HepG2 (cell line): ENCODE results near the gene COL2A1. TPM values are rescaled to one million over a fixed set of nuclear protein-coding genes. Genes with fewer than 3 reads are reported as not detected.

Source experiments
- ARHGAP35 ChIP-seq: sonication (generic); formaldehyde crosslinking; IDR thresholded peaks from 2 replicates; pipeline ENCODE4 v1.9.0; 2022; ENCODE audit warnings: mild to moderate bottlenecking, inconsistent platforms, moderate library complexity, missing genetic modification reagents, borderline replicate concordance
- EP300 ChIP-seq, 3 experiments: sonication (generic) in 1 of 3; formaldehyde crosslinking in 1 of 3; IDR thresholded peaks; 2 replicates each; pipeline versions ENCODE4 v1.5.1 to v1.6.1; 2011 to 2020; ENCODE audit warnings: low read depth in 2 of 3, low read length in 2 of 3, borderline replicate concordance in 1 of 3, improper control_type of control experiment in 1 of 3, mild to moderate bottlenecking in 1 of 3, missing genetic modification reagents in 1 of 3, moderate library complexity in 1 of 3
- JDP2 ChIP-seq: sonication (generic); formaldehyde crosslinking; IDR thresholded peaks from 2 replicates; pipeline ENCODE4 v1.8.1; 2022; ENCODE audit warnings: missing genetic modification reagents, borderline replicate concordance
- PHF21A ChIP-seq: sonication (generic); formaldehyde crosslinking; IDR thresholded peaks from 2 replicates; pipeline ENCODE4 v1.5.0; 2020; ENCODE audit warnings: mild to moderate bottlenecking, missing genetic modification reagents
- PHF8 ChIP-seq: sonication (generic); formaldehyde crosslinking; IDR thresholded peaks from 2 replicates; pipeline ENCODE4 v1.5.0; 2020; ENCODE audit warnings: missing genetic modification reagents
- RCOR2 ChIP-seq: IDR thresholded peaks from 2 replicates; pipeline ENCODE4 v1.6.1; 2016; ENCODE audit warnings: missing biosample characterization, missing genetic modification reagents
- ZNF619 ChIP-seq: sonication (generic); formaldehyde crosslinking; IDR thresholded peaks from 2 replicates; pipeline ENCODE4 v1.4.0; 2020; ENCODE audit warnings: mild to moderate bottlenecking, missing genetic modification reagents
- polyA plus RNA-seq, 8 experiments: library from polyadenylated mRNA; depleted of rRNA in 3 of 8; stranded (reverse) in 7 of 8; unstranded in 1 of 8; fragments of >200 nt; fragmentation: Illumina TruSeq in 4 of 8; extraction: Trizol in 4 of 8; gene quantifications; 2 replicates each; pipeline versions ENCODE4 v1.2.1 to v1.2.3, GENCODE V29; 2011 to 2016; ENCODE audit warnings: low read depth in 4 of 8, missing spikeins in 1 of 8, mixed read lengths in 1 of 8; ENCODE audit not compliant: insufficient read depth in 1 of 8
- total RNA-seq, 5 experiments: library from RNA; depleted of rRNA; stranded (reverse); fragments of >200 nt; fragmentation: Illumina TruSeq; extraction: Trizol; gene quantifications; 2 replicates each; pipeline ENCODE4 v1.2.3, GENCODE V29; 2016; ENCODE audit warnings: low read depth in 1 of 5
- TF ChIP-seq, protein P1 (sequence below): sonication (generic); formaldehyde crosslinking; IDR thresholded peaks from 2 replicates; pipeline ENCODE4 v1.4.0; 2020; ENCODE audit warnings: missing genetic modification reagents
- TF ChIP-seq, protein P2 (sequence below): sonication (generic); formaldehyde crosslinking; IDR thresholded peaks from 2 replicates; pipeline ENCODE4 v1.5.0; 2020; ENCODE audit warnings: missing genetic modification reagents
- TF ChIP-seq, protein P3 (sequence below): sonication (generic); formaldehyde crosslinking; IDR thresholded peaks from 2 replicates; pipeline ENCODE4 v1.5.0; 2020; ENCODE audit warnings: missing genetic modification reagents
- TF ChIP-seq, protein P4 (sequence below): sonication (generic); formaldehyde crosslinking; IDR thresholded peaks from 2 replicates; pipeline ENCODE4 v1.5.1; 2020; ENCODE audit warnings: mild to moderate bottlenecking, missing genetic modification reagents, moderate library complexity

Gene COL2A1
- total and polyA plus RNA-seq, 2 of the 13 experiments (the other 11 are each of a cell fraction or from before 2014, with no cell fraction given), result 7.4 to 38.3 TPM

DNA sequence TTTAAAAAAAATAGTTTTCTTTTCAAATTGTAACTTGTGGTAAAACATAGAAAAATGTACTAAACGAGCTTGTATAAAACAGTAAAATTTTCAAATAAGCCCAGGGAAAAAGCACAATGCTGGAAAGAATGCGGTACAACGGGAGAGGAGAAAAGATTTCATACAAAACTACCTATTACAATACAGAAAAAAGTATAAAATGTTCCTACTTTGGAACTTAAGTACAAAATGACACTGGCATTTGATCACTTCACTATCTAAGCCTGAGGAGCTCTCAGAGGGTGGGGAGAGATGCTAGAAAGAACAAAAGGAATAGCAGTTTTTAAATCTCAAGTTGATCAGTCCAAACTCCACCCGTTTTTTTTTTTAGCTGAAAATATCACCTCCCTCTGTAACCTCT, 39.5 kb upstream of the COL2A1 start (continued):
- TF ChIP-seq, protein P1, sequence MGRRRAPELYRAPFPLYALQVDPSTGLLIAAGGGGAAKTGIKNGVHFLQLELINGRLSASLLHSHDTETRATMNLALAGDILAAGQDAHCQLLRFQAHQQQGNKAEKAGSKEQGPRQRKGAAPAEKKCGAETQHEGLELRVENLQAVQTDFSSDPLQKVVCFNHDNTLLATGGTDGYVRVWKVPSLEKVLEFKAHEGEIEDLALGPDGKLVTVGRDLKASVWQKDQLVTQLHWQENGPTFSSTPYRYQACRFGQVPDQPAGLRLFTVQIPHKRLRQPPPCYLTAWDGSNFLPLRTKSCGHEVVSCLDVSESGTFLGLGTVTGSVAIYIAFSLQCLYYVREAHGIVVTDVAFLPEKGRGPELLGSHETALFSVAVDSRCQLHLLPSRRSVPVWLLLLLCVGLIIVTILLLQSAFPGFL, result no peak
- TF ChIP-seq PHF8 (no peak), JDP2 (no peak), PHF21A (CRISPR knock-in tag) (no peak), RCOR2 (no peak), ZNF619 (CRISPR knock-in tag) (no peak), ARHGAP35 (no peak), EP300 (IDR thresholded peaks at IDR 0.05; ENCODE audit: low read depth in 2 of 2, low read length in 2 of 2) (no peak), EP300 (CRISPR knock-in tag; IDR thresholded peaks at IDR 0.05; ENCODE audit: borderline replicate concordance) (no peak)
- TF ChIP-seq, protein P2, sequence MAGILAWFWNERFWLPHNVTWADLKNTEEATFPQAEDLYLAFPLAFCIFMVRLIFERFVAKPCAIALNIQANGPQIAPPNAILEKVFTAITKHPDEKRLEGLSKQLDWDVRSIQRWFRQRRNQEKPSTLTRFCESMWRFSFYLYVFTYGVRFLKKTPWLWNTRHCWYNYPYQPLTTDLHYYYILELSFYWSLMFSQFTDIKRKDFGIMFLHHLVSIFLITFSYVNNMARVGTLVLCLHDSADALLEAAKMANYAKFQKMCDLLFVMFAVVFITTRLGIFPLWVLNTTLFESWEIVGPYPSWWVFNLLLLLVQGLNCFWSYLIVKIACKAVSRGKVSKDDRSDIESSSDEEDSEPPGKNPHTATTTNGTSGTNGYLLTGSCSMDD (CRISPR knock-in tag), result no peak
- TF ChIP-seq, protein P3, sequence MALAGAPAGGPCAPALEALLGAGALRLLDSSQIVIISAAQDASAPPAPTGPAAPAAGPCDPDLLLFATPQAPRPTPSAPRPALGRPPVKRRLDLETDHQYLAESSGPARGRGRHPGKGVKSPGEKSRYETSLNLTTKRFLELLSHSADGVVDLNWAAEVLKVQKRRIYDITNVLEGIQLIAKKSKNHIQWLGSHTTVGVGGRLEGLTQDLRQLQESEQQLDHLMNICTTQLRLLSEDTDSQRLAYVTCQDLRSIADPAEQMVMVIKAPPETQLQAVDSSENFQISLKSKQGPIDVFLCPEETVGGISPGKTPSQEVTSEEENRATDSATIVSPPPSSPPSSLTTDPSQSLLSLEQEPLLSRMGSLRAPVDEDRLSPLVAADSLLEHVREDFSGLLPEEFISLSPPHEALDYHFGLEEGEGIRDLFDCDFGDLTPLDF (CRISPR knock-in tag), result no peak
- TF ChIP-seq, protein P4, sequence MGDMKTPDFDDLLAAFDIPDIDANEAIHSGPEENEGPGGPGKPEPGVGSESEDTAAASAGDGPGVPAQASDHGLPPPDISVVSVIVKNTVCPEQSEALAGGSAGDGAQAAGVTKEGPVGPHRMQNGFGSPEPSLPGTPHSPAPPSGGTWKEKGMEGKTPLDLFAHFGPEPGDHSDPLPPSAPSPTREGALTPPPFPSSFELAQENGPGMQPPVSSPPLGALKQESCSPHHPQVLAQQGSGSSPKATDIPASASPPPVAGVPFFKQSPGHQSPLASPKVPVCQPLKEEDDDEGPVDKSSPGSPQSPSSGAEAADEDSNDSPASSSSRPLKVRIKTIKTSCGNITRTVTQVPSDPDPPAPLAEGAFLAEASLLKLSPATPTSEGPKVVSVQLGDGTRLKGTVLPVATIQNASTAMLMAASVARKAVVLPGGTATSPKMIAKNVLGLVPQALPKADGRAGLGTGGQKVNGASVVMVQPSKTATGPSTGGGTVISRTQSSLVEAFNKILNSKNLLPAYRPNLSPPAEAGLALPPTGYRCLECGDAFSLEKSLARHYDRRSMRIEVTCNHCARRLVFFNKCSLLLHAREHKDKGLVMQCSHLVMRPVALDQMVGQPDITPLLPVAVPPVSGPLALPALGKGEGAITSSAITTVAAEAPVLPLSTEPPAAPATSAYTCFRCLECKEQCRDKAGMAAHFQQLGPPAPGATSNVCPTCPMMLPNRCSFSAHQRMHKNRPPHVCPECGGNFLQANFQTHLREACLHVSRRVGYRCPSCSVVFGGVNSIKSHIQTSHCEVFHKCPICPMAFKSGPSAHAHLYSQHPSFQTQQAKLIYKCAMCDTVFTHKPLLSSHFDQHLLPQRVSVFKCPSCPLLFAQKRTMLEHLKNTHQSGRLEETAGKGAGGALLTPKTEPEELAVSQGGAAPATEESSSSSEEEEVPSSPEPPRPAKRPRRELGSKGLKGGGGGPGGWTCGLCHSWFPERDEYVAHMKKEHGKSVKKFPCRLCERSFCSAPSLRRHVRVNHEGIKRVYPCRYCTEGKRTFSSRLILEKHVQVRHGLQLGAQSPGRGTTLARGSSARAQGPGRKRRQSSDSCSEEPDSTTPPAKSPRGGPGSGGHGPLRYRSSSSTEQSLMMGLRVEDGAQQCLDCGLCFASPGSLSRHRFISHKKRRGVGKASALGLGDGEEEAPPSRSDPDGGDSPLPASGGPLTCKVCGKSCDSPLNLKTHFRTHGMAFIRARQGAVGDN, result no peak
